ENCODE results near the gene IZUMO4.
"Not testable (repeated sequence)": the region's sequence is repeated elsewhere in the genome, so short reads cannot be mapped to it uniquely, and the experiment has no call there.

Gene IZUMO4

DNA sequence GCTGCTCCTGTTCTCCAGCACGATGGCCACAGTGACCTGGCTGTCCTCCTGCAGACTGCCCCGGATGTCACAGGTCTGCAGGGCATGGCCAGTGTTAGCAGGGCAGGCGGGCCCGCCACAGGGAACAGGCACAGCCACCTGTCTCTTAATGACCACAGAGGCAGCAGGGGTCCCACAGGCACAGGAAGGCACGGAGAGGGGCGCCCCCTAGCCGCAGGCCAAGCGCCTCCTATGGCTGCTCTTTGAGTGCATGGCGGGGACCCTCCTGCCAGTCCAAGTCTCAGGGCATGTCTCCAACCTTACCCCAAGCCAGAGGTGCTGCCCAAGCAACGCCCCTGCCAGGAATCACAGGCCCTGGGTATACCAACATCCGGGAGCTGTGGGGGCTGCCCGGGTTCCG, 14.1 kb downstream of the IZUMO4 start:
- no peak for DNase-seq

DNA sequence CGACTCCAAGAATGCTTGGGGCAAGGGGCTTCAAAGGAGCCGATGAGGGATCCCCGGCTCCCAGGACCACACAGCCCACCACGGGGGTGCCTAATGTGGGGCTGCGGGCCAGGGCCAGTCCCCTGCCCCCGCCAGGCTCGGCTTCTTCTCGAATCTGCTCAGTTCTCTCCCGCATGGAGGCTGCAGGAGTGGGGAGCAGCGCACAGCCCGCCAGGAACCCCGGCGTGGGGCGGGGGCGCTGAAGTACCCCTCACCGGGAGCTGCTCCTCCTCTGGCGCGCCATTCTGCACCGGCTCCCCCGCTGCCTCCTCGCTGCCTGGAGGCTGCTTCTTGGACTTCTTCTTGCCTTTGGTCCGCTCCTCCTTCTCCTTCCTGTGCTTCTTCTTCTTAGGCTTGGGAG, 14.7 kb downstream of the IZUMO4 start:
- no peak for DNase-seq

DNA sequence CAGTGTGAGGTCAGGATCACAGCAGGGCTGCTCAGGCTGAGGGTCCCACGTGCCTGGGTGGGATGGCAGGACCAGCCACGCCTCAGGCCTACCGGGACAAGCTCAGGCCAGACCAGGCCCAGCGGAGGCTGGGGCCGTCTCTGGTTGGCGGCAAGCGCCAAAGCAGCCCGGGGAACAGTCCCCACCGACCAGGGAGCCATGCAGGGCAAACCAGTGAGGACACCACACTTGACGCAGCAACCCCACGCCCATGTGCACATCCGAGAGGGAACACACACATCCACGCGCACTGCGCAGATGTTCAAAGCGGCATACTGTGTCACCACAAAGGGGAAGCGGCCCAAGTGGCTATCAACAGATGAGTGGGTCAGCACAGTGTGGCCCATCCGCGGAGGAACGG, 15.2 kb downstream of the IZUMO4 start:
- DNase-seq: no peak

DNA sequence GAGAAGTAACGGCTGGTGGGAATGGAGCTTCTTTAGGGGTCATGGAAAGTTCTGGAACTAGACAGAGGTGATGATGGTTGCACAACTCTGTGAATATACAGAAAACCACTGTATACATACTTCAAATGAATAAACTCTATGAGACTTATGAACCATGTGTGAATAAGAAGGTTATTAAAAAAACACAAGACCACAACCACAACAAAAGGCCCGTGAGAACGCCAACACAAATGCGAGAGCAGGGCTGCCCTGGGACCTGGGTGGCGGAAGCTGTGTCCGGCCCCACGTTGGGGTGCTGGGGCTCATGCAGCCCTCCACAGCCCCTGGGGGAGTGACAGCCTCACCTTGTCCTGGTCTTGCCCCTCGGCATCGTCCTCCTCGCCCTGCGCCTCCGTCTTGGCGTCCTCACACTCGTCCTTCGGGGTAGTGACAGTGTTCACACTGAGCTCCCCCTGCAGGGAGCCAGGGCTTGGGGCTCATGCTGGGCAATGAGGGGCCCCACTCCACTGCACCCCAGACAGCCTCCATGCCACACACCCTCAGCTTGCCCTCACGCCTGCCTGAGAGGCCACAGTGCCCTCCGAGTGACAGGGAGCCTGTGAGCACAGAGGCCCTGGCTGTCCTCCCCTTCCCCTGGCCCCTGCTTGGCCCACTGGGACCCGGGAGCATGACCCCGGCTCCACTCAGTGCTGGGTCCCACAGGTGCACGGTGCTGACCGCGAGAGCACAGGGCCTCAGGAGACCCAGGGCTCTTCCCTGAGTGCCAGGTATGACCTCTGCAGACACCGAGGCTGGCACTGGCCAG, 16.0 kb downstream of the IZUMO4 start:
- no peak for DNase-seq

DNA sequence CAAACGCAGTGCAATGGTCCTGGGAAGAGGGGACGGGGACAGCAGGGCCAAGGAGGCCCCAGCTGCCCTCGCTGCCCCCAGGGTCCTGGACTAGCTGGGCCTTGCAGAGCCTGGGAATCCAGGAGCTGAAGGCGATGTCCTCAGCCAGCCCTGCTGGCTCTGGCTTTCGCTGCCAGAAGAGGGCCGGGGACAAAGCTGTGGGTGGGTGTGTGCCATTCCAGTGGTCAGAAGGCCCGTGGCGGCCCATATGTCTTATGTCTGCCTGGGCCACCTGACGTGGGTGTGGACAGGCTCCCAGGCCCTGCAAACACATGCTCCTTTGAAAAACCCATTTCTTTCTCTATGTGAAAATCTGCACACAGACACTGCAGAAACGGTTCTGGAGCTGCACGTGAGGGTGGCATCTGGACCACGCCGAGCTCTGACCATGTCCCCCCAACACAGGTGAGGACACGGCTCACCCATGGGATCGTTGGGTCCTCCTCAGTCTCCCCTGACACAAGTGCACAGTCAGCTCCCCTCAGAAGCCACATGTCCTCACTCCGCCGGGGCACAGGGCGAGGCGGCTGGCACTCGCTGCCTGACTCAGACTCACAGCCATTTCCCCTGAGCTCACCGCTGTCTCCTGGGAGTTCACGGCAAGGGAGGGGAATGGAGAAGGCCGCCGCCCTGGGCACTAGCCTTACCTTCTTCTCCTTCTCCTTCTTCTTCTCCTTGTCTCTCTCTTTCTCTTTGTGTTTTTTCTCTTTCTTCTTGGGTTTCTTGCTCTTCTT, 16.9 kb downstream of the IZUMO4 start:
- DNase-seq: no peak

DNA sequence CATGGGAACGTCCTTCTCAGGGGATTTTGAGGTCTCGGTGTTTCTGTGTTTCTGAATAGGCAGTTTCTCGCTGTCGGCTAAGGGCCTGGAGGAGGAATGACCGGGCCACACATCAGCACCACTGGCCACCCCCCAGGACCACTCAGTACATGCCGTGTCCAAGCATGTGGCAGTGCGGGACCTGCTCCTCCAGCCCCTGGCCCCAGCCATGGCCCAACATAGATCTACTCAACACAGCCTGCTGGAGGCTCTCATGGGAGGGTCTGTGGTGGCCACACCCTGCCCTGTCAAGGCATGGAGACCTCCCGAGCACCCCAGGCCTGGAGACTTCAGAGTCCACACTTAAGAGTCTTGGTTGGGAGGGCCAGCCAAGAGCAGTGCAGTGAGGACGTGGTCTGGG, 17.5 kb downstream of the IZUMO4 start:
- no peak for DNase-seq

DNA sequence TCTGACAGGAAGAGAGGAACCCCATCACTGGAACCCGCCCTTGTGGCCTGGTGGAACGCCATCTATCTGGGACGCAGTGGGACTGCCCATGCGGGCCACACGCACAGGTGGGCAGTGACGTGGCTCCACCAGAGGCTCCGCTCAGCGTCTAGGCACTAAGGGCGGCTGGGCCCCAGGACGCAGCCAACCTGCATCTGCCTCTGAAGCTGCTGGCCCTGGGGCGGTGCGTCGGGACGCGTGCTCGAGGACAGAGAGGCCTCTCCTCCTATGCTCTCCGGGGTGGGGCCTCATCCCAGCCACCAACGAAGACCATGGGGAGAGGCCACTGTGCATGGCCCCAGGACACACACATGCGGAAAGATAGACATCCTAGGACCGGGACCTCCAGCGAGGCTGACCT, 18.1 kb downstream of the IZUMO4 start:
- no peak for DNase-seq

DNA sequence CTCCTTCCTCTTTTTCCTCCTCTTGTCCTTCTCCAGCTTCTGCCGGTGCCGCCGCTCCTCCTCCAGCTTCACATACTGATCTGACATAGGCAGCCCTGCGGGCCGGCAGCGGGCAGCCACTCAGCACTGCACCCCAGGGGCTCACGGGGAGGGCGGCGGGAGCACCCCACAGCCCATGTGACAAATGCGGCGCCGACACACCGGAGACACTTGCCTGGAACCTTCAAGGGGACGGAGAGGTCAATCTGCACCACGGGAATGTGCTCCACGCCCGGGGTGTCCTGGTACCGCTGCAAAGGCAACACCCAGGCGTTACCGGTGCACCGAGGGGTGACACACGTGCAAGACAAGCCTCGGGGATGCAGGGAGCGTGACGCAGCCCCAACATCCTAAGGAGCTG, 18.6 kb downstream of the IZUMO4 start:
- no peak for DNase-seq

DNA sequence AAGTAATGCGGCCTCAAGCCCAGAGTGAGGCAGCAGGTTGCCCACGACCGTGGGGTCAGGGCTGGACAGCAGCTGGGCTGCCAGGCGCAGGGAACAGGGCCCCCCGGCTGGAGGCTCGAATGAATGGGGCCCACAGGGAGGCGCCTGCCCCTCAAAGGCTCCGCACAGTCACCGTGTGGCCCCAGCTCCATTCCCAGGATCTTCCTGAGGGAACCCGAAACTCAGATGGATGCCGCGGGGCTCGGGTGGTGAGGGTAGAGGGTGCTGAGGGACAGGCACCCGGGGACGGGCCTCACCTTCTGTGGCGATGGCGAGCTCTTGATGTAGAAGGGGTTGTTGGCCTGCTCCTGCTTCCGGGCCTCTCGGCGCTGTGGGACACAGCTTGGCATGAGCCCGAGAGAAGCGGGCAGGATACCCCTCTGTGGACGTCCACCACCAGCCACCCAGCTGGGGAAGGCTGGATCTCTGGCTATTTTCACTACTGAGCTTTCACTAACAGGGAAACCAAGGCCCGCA, 19.3 kb downstream of the IZUMO4 start:
- DNase-seq: no peak

DNA sequence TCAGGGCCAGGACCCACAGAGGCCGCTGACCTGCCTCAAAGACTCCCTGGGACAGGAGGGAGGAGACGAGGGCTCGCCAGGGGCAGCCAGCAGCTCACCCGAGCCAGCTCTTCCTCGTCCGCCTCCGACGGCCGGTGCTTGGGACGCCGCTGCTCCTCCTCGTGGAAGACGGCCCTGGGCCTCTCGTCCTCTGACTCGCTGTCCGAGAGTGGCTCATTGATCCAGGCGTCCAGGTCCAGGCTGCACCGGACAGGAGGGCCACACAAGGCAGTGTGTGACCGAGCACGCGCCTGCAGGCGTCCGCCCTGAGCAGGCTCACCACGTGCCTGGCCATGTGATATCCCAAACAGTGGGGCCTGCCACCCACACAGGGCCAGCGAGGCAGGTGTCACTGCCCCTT, 19.8 kb downstream of the IZUMO4 start:
- DNase-seq: no peak

DNA sequence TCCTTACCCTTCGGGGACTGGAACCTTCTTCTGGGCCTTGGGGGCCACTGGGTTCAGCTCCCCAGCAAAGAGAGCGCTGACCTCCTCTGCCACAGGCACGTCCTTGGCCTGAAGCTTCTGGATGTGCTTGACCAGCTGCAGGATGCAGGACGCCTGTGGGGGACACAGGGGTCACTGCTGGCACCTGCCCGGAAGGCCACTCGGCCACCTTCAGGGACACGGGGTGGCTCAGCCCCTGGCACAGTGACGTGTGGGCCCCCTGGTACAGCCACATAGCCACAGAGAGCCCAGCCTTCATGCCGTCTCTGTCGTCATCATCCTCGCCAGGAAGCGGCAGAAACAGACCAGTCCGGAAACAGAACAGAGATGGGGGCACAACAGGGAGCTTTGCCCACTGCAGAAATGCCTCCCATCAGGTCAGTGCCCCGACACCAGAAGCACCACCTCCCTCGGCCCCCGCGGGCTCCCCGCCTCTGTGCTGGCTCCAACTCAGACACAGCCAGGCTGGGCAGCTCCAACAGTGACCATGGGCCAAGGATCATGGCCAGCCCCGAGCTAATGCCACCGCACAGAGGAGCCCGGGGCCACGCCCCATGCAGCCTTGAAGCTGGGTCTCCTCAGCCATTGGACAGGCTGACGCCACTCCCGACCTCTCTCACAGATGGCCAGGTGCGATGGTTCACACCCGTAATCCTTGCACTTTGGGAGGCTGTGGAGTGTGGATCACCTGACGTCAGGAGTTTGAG, 20.7 kb downstream of the IZUMO4 start:
- no peak for DNase-seq

DNA sequence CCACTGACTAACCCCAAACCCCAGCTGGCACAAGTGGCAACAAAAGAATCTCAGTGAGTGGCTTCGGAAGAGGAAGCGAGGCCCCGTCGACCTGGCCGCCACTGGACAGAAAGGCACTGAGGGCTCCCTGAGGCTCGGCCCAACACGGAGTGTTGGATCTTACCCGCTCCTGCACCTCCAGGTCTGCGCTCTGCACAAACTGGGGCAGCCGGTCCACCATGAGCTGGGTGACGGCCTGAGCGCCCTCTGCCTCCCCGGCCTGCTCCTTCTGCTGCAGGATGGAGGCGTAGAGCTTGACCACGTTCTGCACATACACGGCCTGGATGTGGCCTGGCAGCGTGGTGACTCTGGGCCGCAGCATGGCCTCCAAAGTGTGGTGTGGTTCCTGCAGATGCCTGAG, 21.7 kb downstream of the IZUMO4 start:
- no peak for DNase-seq

DNA sequence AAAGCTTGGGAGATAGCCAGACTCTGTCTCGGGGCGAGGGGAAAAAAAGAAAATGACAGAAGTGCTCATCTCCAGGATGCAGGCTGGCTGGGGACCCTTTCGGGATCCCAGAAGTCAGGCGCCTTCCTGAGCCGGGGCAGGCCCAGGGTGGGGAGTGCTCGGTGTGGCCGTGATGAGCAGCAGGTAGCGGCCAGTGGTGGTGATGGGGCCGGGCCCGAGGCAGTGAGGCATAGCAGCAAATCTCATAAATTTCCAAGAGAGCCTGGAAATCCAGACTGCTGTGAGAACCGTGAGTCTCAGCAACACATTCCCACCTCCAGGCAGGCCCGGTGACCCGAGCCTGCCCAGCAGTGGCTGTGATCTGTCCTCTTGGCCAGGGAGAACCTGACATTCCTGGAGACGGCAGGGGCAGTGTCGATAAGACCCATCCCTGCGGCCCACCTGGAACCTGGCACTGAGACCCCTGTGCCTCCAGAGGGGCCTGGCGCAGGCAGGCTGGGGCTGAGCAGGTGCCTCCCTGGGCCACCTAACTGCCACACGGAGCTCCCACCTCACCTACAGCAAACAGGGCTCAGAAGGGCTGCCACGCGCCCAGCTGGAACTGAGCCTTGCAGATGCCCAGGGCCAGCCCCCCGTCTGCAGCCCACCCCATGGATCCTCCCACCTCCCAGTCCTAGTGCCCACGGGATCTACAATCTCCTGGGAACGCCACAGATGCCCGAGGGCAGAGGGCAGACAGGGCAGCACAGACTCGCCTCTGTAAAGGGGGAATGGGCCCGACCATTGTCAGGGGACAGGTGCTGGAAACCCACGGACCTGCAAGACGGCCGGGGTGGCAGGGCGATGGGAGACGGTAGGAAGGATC, 23.4 kb downstream of the IZUMO4 start:
- no peak for DNase-seq

DNA sequence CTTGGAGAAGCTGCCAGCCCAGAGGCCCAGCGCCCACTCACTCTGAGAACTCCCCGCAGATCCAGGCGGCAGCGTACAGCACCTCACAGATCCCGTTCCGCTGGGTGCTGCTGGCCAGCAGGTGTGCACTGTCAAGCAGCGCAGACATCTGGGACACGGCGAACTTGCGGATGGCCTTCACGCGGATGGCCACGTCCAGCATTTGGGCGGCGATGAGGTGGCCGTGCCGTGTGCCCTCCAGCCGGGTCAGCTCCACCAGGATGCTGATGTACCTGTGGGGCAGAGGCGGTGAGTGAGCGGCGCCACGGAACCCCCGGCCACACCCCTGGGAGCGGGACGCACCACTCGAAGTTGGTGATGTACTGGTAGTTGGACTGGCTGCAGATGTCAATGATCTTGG, 24.1 kb downstream of the IZUMO4 start:
- no peak for DNase-seq

DNA sequence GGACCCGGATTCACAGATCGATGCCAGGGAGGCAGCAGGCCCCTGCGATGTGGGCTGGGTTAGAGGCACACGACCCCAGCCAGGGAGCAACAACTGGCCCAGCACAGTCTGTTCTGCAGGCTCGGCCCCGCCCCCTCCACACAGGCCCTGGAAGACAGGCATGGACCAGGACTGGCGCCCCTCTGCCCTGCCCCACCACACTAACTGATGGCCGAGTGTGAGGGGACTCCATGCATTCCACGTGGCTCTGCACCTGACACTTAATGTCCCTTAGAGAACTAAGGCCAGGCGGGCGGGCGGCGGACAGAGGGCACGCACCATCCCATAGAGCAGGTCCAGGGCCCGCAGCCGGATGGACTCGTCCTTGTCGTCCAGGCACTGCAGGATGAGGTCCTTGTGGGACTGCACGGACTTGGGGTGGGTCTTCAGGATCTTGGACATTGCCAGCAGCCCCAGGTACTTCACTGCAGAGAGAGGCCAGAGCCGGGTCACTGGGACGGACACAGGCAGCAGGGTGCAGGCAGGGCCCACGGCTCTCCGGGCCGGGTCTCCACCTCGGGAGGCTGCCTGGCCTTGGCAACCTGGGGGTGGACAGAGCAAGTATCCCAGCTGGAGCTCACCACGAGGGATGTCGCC, 24.8 kb downstream of the IZUMO4 start:
- DNase-seq: no peak

DNA sequence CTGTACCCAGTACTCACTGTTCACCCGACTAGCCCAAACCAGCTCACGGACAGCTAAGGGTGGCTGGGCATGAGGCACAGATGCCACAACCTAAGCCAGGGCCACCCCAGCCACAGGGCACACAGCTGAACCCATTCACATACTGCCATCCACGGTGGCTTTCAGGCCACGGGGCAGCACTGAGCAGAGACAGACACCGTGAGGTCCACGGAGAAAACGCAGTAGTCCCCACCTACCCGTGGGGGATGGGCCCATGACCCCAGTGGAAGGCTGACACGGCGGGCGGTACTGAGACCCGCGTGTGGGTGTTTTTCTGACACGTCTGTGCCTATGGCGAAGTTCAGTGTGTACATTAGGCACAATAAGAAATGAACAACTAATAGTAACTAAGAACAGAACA, 25.5 kb downstream of the IZUMO4 start:
- DNase-seq: no peak

DNA sequence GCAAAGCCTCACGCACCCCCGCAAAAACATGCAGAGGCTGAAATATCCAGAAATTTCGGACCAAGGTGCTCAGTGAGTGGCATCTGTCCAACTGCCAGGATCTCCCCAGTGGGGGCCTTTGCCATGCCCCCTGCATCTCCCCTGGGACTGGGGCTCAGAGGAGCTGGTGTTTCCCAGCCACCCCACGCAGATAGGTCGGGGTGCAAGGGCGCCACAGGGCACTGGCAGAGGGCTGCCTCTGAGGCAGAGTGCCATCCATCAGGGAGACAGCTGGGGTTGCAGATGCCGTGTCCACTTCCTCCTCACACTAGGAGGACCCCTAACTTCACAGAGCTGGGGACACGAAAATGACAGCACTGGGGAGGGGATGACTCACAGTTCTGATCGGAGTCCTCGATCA, 26.3 kb downstream of the IZUMO4 start:
- DNase-seq: no peak

DNA sequence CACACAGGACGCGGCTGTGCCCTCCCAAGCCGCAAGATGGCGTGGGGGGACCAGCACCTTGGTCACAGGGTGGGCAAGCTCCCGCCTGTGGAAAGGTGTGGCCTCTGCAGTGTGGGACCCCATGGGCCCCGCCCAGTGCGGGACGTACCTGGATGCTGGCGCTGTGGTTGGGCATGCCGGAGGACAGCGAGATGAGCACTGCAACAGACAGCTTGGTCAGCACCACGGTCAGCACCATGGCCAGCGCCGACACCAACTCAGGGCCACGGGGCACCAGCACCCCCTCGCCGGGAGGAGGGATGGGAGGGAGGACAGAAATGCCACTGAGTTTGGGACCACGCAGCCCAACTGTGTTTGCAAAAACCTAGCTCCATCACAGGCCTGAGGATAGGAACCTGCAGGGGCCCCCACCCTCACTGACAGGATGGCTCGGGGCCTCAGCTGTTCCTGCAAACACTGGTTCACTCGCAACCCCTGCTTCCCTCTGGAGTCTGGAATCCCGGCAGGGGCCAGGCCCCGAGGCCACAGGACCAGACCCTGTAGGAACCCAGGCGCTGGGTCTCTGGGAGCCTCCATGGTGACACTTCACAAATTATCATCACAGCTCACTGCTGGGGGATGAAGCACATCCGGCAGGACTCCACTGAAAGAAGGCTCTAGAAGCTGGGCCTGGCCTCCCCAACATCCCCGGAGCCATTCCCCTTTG, 27.1 kb downstream of the IZUMO4 start:
- no peak for DNase-seq

DNA sequence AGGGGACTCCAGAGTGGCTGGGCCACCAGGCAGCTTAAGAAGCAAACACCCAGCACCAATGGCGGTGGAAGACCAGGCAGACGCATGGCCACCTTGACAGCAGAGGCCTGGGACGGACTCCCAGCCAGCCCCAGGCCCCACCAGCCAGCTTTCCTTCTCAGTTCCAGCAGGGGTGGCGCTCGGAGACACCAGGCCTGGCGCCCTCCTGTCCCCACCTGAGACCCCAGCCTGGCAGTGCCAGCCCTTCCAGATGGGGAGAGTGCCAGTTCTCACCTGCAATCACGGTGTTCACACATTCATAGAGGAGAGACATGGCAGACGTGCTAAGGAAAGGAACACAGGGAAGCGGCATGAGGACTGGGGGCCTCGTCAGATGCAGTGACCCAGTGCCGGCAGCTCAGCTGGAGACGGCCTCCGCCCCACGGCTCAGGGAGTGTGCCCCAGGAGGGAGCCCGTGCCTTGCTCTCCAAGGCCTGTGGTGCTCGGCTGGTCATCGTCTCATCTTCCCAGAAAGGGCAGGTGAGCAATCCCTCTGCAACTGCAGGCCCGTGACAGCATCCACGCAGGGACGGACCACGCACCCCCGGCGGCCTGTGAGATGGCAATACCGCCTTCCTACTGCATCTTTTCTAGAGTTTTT, 30.3 kb downstream of the IZUMO4 start:
- no peak for DNase-seq

DNA sequence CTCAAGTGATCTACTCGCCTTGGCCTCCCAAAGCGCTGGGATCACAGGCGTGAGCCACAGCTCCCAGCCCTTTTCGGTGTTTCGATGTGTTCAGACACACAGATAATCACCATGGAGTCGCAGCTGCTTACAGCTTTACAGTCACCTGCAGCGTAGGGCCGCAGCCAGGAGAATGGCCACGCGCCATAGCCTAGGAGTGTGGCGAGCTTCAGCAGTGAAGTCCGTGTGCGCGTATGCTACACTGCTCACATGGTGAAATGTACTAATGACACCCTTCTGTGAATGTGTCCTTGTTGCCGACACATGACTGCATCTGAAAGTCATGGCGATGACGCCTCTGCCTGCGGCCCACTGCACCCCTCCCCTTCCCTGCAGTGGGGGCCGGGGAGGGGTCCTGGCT, 31.0 kb downstream of the IZUMO4 start:
- DNase-seq: no peak

DNA sequence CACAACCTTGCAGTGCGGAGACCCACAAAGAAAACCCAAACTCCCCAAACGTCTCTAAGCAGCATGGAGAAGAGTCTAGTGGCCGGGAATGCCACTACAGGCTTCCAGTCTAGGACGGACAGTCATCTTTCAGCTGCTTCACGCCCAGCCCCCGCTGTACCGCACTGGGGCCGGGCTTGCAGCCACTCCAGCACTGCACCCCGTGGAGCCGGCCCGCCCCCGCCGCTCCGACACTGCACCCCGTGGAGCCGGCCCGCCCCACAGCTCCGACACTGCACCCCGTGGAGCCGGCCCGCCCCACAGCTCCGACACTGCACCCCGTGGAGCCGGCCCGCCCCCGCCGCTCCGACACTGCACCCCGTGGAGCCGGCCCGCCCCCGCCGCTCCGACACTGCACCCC, 31.5 kb downstream of the IZUMO4 start:
- not testable (repeated sequence) for DNase-seq

All from AML-193 (cell line).